Activated naive CD4-positive, alpha-beta T cell treated with anti-CD3 and anti-CD28 coated beads, Interleukin-2, amount 10 ng/mL, durations not matched to agents 7 days and 5 days (primary cell): ENCODE data around the gene TSPAN5.

ENCODE experiments used
- CTCF ChIA-PET: fragments of 350-600 bp; sonication (Branson Sonifier 250); formaldehyde crosslinking; loops from one replicate; lab custom pipeline; 2021; ENCODE audit warnings: antibody characterized with exemption; lab: Charles Lee
- DNase-seq: peaks from one replicate; pipeline ENCODE4 v3.0.0-alpha.2; 2020
- H3K27ac Mint-ChIP-seq: one replicate; pipeline ENCODE4 v1.8.0; 2021; ENCODE audit warnings: mild to moderate bottlenecking, moderate library complexity, mixed read lengths
- H3K27me3 Mint-ChIP-seq: one replicate; pipeline ENCODE4 v1.8.0; 2021; ENCODE audit warnings: mild to moderate bottlenecking, mixed read lengths
- H3K36me3 Mint-ChIP-seq: one replicate; pipeline ENCODE4 v1.8.0; 2021; ENCODE audit warnings: mixed read lengths
- H3K4me1 Mint-ChIP-seq: one replicate; pipeline ENCODE4 v1.8.0; 2021; ENCODE audit warnings: mixed read lengths
- H3K4me3 Mint-ChIP-seq: one replicate; pipeline ENCODE4 v1.8.0; 2021; ENCODE audit warnings: mild to moderate bottlenecking, moderate library complexity, mixed read lengths
- H3K9me3 Mint-ChIP-seq: one replicate; pipeline ENCODE4 v1.8.0; 2021; ENCODE audit warnings: mixed read lengths

Gene TSPAN5

DNA sequence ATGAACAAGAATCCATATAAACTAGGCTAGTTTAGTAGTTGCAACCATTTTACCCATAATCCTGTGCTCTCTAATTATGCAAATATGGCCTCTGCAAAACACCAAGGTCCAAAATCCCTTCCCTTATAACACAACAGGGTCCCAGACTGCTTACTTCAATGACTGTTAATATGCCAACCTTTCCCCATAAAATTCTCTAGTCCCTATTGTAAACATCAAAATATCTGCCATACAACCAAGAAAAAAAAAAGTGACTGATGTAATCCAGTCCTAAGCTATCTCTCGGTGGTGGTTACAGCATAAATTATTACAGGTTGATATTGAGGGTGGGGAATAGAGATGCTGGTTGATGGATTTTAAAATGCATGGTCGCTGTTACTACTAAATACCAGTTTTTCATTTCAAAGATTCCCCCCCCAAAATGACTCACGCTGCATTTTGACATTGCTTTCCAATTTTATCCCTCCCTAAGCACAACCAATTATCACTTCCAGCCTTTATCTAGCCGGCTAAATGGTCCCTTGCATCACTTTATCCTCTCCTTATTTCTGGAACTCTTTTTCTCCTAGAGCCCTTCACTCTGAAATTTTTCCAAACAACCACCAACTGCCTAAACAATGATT lies 44.8 kb downstream of the TSPAN5 start:
- no peak overlapping the region for H3K4me3 Mint-ChIP-seq
- no peaks in the 10 kb centered on the region for H3K27me3 Mint-ChIP-seq
- DNase-seq = no peak
- no peak overlapping the region for H3K27ac Mint-ChIP-seq
- CTCF ChIA-PET = no interaction called here
- no peaks in the 10 kb centered on the region for H3K9me3 Mint-ChIP-seq
- no peaks in the 10 kb centered on the region for H3K36me3 Mint-ChIP-seq
- H3K4me1 Mint-ChIP-seq = peaks cover 31% of the 10 kb centered on the region

- DNase-seq = no peak
- Mint-ChIP-seq H3K27me3 (no peaks in the 10 kb centered on the region), H3K4me3 (no peak overlapping the region), H3K27ac (no peak overlapping the region), H3K4me1 (peaks cover 35% of the 10 kb centered on the region), H3K9me3 (no peaks in the 10 kb centered on the region), H3K36me3 (no peaks in the 10 kb centered on the region)
- CTCF ChIA-PET = no interaction called here
Observed at GRCh38 chr4:98612318-98613250, 45.8 kb downstream of the TSPAN5 start.

- Mint-ChIP-seq H3K27me3 (no peaks in the 10 kb centered on the region), H3K4me3 (no peak overlapping the region), H3K27ac (no peak overlapping the region), H3K36me3 (no peaks in the 10 kb centered on the region), H3K9me3 (no peaks in the 10 kb centered on the region), H3K4me1 (peaks cover 35% of the 10 kb centered on the region)
- DNase-seq = no peak
- CTCF ChIA-PET = no interaction called here
Observed at GRCh38 chr4:98611677-98612317, 46.6 kb downstream of the TSPAN5 start.

GRCh38 chr4:98610926-98611676 lies 47.3 kb downstream of the TSPAN5 start:
- no peaks in the 10 kb centered on the region for H3K9me3 Mint-ChIP-seq
- DNase-seq = no peak
- CTCF ChIA-PET = no interaction called here
- no peaks in the 10 kb centered on the region for H3K36me3 Mint-ChIP-seq
- H3K27ac Mint-ChIP-seq = no peak overlapping the region
- H3K27me3 Mint-ChIP-seq = no peaks in the 10 kb centered on the region
- peaks cover 35% of the 10 kb centered on the region for H3K4me1 Mint-ChIP-seq
- H3K4me3 Mint-ChIP-seq = no peak overlapping the region

- CTCF ChIA-PET = no interaction called here
- H3K4me3 Mint-ChIP-seq = no peak overlapping the region
- no peak overlapping the region for H3K27ac Mint-ChIP-seq
- peaks cover 2% of the 10 kb centered on the region for H3K36me3 Mint-ChIP-seq
- DNase-seq = no peak
- no peaks in the 10 kb centered on the region for H3K9me3 Mint-ChIP-seq
- peaks cover 35% of the 10 kb centered on the region for H3K4me1 Mint-ChIP-seq
- no peaks in the 10 kb centered on the region for H3K27me3 Mint-ChIP-seq
Observed at GRCh38 chr4:98610431-98610830, 48.0 kb downstream of the TSPAN5 start.

- Mint-ChIP-seq H3K4me3 (no peak overlapping the region), H3K9me3 (no peaks in the 10 kb centered on the region), H3K27ac (no peak overlapping the region), H3K27me3 (no peaks in the 10 kb centered on the region), H3K4me1 (peaks cover 35% of the 10 kb centered on the region), H3K36me3 (peaks cover 2% of the 10 kb centered on the region)
- CTCF ChIA-PET = interaction anchor here (1.4 kb wide), 1 partner anchor 30 kb away, joined by 3 read pairs; no protein-coding TSS in a partner anchor
- DNase-seq = no peak
Observed at GRCh38 chr4:98609934-98610333, 48.5 kb downstream of the TSPAN5 start.

- peaks cover 43% of the 10 kb centered on the region for H3K4me1 Mint-ChIP-seq
Observed at GRCh38 chr4:98608356-98608755, 50.1 kb downstream of the TSPAN5 start.

GRCh38 chr4:98606894-98607293 lies 51.5 kb downstream of the TSPAN5 start:
- no peaks in the 10 kb centered on the region for H3K9me3 Mint-ChIP-seq
- H3K36me3 Mint-ChIP-seq = peaks cover 11% of the 10 kb centered on the region
- H3K27me3 Mint-ChIP-seq = no peaks in the 10 kb centered on the region
- CTCF ChIA-PET = interaction anchor here (1.2 kb wide), 1 partner anchor 10 kb away, joined by 4 read pairs; no protein-coding TSS in a partner anchor
- DNase-seq = no peak
- no peak overlapping the region for H3K27ac Mint-ChIP-seq
- H3K4me3 Mint-ChIP-seq = no peak overlapping the region
- H3K4me1 Mint-ChIP-seq = peaks cover 44% of the 10 kb centered on the region

More at GRCh38 chr4:98608356-98608755, 50.1 kb downstream of the TSPAN5 start:
- peaks cover 8% of the 10 kb centered on the region for H3K36me3 Mint-ChIP-seq
- no peak overlapping the region for H3K27ac Mint-ChIP-seq
- H3K9me3 Mint-ChIP-seq = no peaks in the 10 kb centered on the region
- H3K4me3 Mint-ChIP-seq = no peak overlapping the region
- no peaks in the 10 kb centered on the region for H3K27me3 Mint-ChIP-seq
- CTCF ChIA-PET = interaction anchor here (1.4 kb wide), 1 partner anchor 31 kb away, joined by 3 read pairs; no protein-coding TSS in a partner anchor
- no peak for DNase-seq

DNA sequence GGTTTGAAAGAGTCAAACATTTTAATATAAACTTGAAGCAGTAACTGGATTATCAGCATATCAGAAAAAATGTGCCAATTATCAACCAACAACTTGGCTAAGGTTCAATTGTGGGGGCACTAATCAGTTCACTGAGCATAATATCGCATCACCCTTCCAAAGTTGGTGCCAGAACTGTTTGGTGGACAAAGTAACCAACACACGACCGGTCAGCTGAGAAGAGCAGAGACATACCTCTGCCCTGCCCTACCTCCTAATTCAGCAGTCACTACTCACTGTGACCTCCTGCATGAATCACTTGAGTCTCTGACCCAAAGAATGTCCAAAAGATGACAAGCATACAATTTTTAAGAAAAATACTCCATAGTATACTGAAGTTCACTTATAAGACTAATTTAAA lies 53.2 kb downstream of the TSPAN5 start:
- H3K4me3 Mint-ChIP-seq = no peak overlapping the region
- H3K27ac Mint-ChIP-seq = no peak overlapping the region
- peaks cover 13% of the 10 kb centered on the region for H3K9me3 Mint-ChIP-seq
- no peaks in the 10 kb centered on the region for H3K27me3 Mint-ChIP-seq
- peaks cover 21% of the 10 kb centered on the region for H3K36me3 Mint-ChIP-seq
- CTCF ChIA-PET = no interaction called here
- H3K4me1 Mint-ChIP-seq = peaks cover 53% of the 10 kb centered on the region
- DNase-seq = no peak

- no peak overlapping the region for H3K27ac Mint-ChIP-seq
- peaks cover 16% of the 10 kb centered on the region for H3K9me3 Mint-ChIP-seq
- peaks cover 53% of the 10 kb centered on the region for H3K4me1 Mint-ChIP-seq
- DNase-seq = no peak
- peaks cover 23% of the 10 kb centered on the region for H3K36me3 Mint-ChIP-seq
- no peaks in the 10 kb centered on the region for H3K27me3 Mint-ChIP-seq
- H3K4me3 Mint-ChIP-seq = no peak overlapping the region
- CTCF ChIA-PET = no interaction called here
Observed at GRCh38 chr4:98604723-98605122, 53.7 kb downstream of the TSPAN5 start.

DNA sequence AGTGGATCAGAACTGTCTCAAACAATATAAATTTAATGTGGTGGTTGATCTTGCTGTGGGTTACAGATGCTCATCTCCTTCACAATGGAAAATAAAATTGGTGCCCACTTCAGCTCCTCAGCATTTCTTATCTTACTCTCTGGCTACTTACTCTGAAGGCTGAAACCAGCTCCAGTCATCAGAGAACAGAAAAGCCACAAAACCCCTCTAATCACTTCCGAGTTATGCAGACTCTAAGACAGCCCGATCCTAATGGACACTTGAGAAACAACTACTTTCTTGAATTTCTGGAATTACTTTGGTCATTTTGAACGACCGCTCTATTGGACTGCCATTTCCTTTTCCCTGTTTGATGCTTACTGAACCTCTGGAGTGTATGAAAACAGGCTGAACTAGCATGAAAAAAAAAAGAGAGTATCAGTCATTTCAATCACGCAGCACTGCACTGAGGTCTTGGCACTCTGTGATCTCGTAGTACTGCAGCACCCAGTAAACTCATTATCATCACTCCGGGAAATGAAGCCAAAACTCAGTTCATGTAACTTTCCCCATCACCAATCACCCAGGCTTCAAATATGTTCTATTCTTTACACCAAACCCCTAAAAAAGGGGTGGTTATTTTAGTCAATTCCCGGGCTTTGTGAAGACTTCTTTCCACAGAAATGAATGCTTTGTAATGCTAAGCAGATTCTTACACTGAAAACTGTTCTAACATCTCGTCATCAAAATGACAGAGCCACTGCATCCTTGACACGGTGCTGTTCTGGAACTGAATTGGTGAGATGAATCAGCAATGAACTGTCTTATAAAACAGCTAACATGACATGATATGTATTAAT lies 54.5 kb downstream of the TSPAN5 start:
- CTCF ChIA-PET = no interaction called here
- H3K27ac Mint-ChIP-seq = no peak overlapping the region

DNA sequence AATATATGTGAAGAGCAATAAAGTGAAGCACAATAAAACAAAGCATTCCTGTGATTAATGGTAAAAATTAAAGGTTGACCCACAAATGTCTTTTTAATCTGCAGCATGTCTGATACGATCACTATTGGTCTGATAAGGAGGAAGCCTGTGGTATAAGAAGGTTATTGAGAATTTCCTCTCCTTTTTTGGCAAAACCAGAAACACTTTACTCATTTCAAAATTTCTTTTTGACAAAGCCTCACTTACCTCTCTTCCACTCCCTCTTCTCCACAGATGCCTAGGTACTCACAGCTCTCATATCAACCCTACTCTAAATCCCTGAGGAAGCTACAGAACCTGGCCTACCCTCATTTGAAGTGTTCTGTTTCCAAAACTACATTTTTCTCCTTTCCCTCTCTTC lies 56.1 kb downstream of the TSPAN5 start:
- Mint-ChIP-seq H3K9me3 (peaks cover 25% of the 10 kb centered on the region), H3K27me3 (no peaks in the 10 kb centered on the region), H3K4me3 (no peak overlapping the region), H3K36me3 (peaks cover 31% of the 10 kb centered on the region), H3K4me1 (peaks cover 38% of the 10 kb centered on the region), H3K27ac (peak overlapping the region; percentile 21)
- CTCF ChIA-PET = interaction anchor here (0.5 to 0.7 kb wide), 2 partner anchors 135 to 958 kb away, joined by 3 to 4 read pairs; no protein-coding TSS in a partner anchor
- no peak for DNase-seq

More for the DNA sequence above, 54.5 kb downstream of the TSPAN5 start:
- Mint-ChIP-seq H3K9me3 (peaks cover 20% of the 10 kb centered on the region), H3K4me1 (peaks cover 46% of the 10 kb centered on the region), H3K4me3 (no peak overlapping the region), H3K36me3 (peaks cover 27% of the 10 kb centered on the region), H3K27me3 (no peaks in the 10 kb centered on the region)
- DNase-seq = no peak

GRCh38 chr4:98601708-98602107 lies 56.7 kb downstream of the TSPAN5 start:
- Mint-ChIP-seq H3K4me3 (no peak overlapping the region), H3K27ac (peak overlapping the region; percentile 1), H3K27me3 (no peaks in the 10 kb centered on the region), H3K9me3 (peaks cover 25% of the 10 kb centered on the region), H3K36me3 (peaks cover 31% of the 10 kb centered on the region), H3K4me1 (peaks cover 38% of the 10 kb centered on the region)
- CTCF ChIA-PET = no interaction called here
- DNase-seq = no peak
